MV-4-11 (cell line): ENCODE measurements around the gene EDIL3.
A peak's percentile ranks its signal among the peaks of the same experiment; 100 is the strongest.
"Not testable (repeated sequence)": the region's sequence is repeated elsewhere in the genome, so short reads cannot be mapped to it uniquely, and the experiment has no call there.

Experiments used
- DNase-seq: peaks from one replicate; lab custom pipeline; 2025; lab: John Stamatoyannopoulos, UW

The EDIL3 gene

GRCh38 chr5:84378961-84379360 is 5.7 kb downstream of the EDIL3 start:
- DNase-seq: no peak

- DNase-seq: no peak
Observed at GRCh38 chr5:84378420-84378819, 6.3 kb downstream of the EDIL3 start.

GRCh38 chr5:84376346-84376745 is 8.3 kb downstream of the EDIL3 start:
- no peak for DNase-seq

DNA sequence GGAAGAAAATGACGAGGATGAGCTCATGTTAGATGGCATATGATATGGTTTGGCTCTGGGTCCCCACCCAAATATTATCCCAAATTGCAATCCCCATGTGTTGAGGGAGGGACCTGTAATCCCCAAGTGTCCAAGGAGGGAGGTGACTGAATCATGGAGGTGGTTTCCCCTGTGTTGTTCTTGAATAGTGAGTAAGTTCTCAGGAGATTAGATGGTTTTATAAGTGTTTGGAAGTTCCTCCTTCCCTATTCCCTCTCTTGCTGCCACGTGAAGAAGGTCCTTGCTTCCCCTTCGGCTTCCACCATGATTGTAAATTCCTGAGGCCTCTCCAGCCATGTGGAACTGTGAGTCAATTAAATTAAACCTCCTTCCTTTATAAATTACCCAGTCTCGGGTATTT is 10.1 kb downstream of the EDIL3 start:
- DNase-seq: no peak

DNA sequence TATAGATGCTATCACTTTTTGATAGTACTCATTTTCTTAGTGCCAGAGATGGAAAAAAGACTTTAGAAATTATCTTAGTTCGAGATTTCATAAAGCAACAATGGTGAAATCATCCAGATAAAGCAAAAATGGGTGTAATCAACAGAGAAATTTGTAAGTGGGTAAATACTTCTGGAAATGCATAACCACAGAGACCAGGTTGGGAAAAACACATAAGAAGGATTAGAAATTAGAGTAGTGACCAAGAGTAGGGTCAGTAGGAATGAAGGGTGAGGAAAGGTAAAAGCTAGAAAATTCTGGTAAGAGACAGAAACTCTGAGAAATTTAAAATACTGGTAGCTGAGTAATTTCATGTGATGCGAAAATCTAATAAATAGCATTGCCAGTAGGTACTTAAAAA is 11.2 kb downstream of the EDIL3 start:
- DNase-seq: no peak

- DNase-seq: no peak
Observed at GRCh38 chr5:84372066-84372695, 12.5 kb downstream of the EDIL3 start.

- DNase-seq: no peak
Observed at GRCh38 chr5:84370176-84370575, 14.5 kb downstream of the EDIL3 start.

DNA sequence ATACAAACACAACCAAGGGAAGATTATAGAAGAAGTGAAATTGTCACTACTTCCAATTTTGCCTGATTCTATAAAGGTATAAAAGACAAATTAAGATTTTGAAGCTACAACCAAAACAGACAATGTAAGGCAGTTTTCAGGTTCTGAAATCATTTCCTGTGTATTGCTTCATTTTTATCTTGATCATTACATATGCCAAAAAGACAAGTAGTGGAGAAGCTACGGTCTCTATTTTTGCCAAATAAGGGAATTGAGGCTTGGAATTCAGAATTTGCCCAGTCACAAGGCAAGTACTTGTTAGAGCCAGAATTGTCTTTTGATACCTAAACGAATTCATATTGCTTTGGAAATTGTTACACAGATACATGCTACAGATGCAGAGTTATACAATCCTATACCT is 20.6 kb downstream of the EDIL3 start:
- DNase-seq: no peak

DNA sequence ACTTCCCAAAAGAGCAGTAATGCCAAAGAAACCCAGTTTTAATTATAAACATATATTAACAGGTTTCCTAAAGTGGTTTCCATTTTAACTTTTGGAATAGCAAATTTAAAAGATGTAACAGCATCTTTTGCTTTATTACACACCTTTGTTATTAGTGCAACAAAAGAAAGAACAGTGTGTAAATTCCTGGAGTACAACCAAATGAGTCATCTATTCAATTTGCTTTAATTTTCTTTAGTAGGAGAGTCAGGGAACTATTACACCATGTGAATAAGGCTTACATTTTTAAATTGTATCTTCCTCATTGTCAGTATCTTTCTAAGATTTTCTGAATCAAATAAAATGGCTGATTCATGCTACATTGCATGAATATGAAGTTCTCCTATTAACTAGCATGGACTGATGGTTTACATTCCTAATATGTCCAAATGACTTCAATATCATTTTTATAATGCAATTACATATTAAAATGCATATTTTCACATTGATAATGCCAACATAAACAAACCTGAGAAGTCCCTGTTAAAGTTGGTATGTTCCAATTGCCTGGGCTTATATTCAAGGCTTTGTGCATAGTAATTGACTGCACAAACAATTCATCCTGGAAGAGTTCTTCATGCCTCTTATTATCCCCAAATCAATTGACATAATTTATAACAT is 22.5 kb downstream of the EDIL3 start:
- DNase-seq: no peak

GRCh38 chr5:84361572-84361971 is 23.1 kb downstream of the EDIL3 start:
- no peak for DNase-seq

DNA sequence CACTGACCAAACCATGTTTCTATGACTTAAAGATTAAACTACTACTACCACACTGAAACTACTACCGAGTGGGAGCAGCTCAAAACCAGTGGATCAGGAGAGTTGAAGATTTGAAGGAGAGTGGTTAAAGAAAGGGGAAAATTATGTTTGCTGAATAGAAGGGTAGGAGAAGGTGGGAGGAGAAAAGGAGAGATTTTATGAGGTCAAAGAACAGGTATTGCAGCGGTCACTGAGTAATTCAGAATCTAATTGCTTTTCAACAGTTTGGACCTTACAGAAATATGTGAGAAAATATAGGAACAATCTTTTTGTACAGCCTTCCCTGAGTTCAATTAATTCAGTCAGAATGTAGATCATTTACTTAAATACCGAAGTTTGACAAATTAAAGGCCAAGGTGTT is 24.6 kb downstream of the EDIL3 start:
- no peak for DNase-seq

- DNase-seq: no peak
Observed at GRCh38 chr5:84354101-84354500, 30.6 kb downstream of the EDIL3 start.

DNA sequence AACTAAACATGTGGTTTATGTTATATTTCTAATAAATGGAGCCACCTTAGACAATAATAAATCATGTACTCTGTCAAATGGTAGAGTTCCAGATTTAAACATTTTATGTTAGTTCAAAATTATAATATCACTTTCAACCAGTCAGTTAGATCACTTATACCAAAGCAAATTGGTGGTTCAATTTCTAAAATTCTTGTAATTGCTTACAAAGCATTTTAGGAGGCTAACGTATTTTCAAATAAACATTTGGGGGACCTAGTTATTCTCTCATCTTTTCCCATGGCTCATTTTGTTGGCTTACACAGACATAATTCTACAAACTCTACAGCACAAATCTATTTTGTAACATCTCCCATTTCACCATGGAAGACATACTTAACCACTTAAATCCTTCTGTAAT is 39.9 kb downstream of the EDIL3 start:
- no peak for DNase-seq

- DNase-seq: no peak
Observed at GRCh38 chr5:84343171-84343570, 41.5 kb downstream of the EDIL3 start.

DNA sequence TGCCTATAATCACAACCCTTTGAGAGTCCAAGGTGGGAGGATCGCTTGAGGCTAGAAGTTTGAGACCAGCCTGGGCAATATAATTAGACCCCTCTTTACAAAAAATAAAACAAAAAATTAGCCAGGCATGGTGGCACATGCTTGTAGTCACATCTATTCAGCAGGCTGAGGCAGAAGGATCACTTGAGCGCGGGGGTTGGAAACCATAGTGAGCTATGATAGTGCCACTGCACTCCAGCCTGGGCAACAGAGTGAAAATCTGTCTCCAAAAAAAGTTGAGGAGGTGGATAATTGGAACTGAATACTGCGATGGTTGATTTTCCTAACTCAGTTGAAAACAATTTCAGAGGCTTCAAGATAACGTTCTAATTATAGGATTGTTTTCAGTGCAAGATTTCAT is 52.6 kb downstream of the EDIL3 start:
- no peak for DNase-seq

- no peak for DNase-seq
Observed at GRCh38 chr5:84327591-84327990, 57.1 kb downstream of the EDIL3 start.

DNA sequence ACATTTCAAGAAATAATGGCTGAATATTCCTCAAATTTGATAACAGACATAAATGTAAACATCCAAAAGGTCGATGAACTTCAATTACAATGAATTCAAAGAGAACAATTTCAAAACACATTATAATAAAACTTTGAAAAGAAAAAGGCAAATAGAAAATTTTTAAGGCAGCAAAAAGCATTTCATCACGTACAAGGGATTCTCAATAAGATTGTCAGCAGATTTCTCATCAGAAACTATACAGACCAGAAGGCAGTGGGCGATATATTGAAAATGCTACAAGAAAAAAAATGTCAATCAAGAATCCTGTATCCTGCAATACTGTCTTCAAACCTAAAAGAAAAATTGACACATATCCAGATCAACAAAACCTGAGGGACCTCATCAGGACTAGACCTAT is 62.0 kb downstream of the EDIL3 start:
- no peak for DNase-seq

DNA sequence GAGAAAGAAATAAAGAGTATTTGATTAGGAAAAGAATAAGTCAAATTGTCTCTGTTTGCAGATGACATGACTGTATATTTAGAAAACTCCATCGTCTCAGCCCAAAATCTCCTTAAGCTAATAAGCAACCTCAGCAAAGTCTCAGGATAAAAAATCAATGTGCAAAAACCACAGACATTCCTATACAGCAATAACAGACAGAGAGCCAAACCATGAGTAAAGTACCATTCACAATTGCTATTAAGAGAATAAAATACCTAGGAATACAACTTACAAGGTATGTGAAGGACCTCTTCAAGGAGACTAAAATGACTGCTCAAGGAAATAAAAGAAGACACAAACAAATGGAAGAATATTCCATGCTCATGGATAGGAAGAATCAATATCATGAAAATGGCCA is 66.9 kb downstream of the EDIL3 start:
- DNase-seq: not testable (repeated sequence)

GRCh38 chr5:84312280-84312679 is 72.4 kb downstream of the EDIL3 start:
- not testable (repeated sequence) for DNase-seq

DNA sequence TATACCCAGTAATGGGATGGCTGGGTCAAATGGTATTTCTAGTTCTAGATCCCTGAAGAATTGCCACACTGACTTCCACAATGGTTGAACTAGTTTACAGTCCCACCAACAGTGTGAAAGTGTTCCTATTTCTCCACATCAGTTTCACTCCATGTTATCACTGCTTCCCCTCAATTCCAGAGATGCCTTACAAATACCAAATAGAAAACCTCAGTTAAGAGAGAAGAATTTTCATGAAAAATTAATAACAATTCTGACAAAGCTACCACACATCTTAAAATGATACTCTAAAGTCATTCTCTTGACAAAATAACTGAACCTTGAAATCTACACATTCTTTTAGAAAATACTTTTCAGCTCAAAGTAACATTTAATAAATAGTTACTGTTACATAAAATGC is 74.8 kb downstream of the EDIL3 start:
- DNase-seq: not testable (repeated sequence)

GRCh38 chr5:84306601-84307000 is 78.1 kb downstream of the EDIL3 start:
- DNase-seq: no peak

DNA sequence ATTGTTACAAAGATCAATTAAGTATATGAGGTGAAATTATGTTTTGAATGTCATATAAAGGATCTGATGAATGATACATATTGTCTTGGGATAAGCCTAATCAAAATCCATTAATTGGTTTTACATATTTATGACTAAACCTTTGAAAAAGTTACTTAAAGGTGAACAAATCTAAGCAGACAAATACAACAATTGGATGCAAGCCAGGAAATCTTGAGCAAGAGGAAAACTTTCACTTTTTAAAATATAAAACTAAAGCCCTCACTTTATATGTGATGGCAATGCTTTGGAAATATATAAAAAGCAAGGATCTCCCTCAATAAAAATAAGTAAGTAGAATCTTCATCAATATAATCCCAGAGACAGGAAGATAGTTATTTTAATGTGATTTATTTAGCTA is 80.1 kb downstream of the EDIL3 start:
- DNase-seq: no peak

DNA sequence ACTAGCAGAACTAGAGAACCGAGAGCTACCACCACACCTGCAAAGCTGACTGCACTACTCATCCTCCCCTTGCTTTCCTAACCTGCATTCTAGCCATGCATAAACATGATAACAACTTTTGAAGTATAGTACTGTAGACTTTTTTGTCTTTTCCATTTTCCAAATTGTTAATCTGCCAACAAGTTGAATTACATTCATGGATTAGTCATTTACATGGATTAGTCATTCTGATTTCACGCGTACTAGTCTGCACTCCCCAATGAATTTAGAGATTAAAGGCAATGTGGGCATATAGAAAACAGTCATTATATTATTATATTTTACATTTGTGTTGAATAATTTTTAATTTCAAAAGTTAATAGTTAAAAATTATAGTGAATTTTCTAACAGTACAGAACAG is 81.4 kb downstream of the EDIL3 start:
- no peak for DNase-seq

- peak; percentile 22 for DNase-seq
Observed at GRCh38 chr5:84301535-84301934, 83.1 kb downstream of the EDIL3 start.
